HG03565 (cell line): Measurements from ENCODE around the gene SPTBN4.
"Not testable (repeated sequence)": the region's sequence is repeated elsewhere in the genome, so short reads cannot be mapped to it uniquely, and the experiment has no call there.

ENCODE experiments used
- ATAC-seq: cut with Tn5 transposase; IDR thresholded peaks from one replicate; pipeline ENCODE4 v1.9.1; 2021; ENCODE audit warnings: mild to moderate bottlenecking, moderate library complexity; ENCODE audit not compliant: unreplicated experiment

Gene SPTBN4

GRCh38 chr19:40438284-40438683 is 28.5 kb upstream of the SPTBN4 start:
- ATAC-seq = no peak

GRCh38 chr19:40441719-40442253 is 25.0 kb upstream of the SPTBN4 start:
- no peak for ATAC-seq

GRCh38 chr19:40442328-40443130 is 24.3 kb upstream of the SPTBN4 start:
- no peak for ATAC-seq

GRCh38 chr19:40443131-40443999 is 23.4 kb upstream of the SPTBN4 start:
- ATAC-seq = peak; percentile 64

GRCh38 chr19:40444000-40444824 is 22.6 kb upstream of the SPTBN4 start, which contains the start of gene SERTAD3:
SERTAD3 (minus strand) TSS chr19:40444335; CDS start chr19:40442080, 2,255 bp downstream.
- peak; percentile 50 for ATAC-seq

GRCh38 chr19:40444825-40445312 is 21.9 kb upstream of the SPTBN4 start:
- no peak for ATAC-seq

- ATAC-seq = no peak
Measured at GRCh38 chr19:40445780-40446262, 21.0 kb upstream of the SPTBN4 start.

- ATAC-seq = no peak
Measured at GRCh38 chr19:40446263-40446784, 20.5 kb upstream of the SPTBN4 start.

GRCh38 chr19:40449506-40449905 is 17.3 kb upstream of the SPTBN4 start:
- ATAC-seq = no peak

- ATAC-seq = no peak
Measured at GRCh38 chr19:40450664-40451063, 16.1 kb upstream of the SPTBN4 start.

- ATAC-seq = no peak
Measured at GRCh38 chr19:40452016-40452415, 14.8 kb upstream of the SPTBN4 start.

GRCh38 chr19:40453151-40453735 is 13.6 kb upstream of the SPTBN4 start:
- ATAC-seq = no peak

- ATAC-seq = not testable (repeated sequence)
Measured at GRCh38 chr19:40453943-40454342, 12.9 kb upstream of the SPTBN4 start.

GRCh38 chr19:40457048-40457447 is 9.8 kb upstream of the SPTBN4 start:
- ATAC-seq = no peak

- no peak for ATAC-seq
Measured at GRCh38 chr19:40457953-40458596, 8.7 kb upstream of the SPTBN4 start.

- no peak for ATAC-seq
Measured at GRCh38 chr19:40458597-40458974, 8.2 kb upstream of the SPTBN4 start.

GRCh38 chr19:40460185-40460584 is 6.6 kb upstream of the SPTBN4 start:
- no peak for ATAC-seq

GRCh38 chr19:40461669-40462221 is 5.1 kb upstream of the SPTBN4 start:
- ATAC-seq = no peak

GRCh38 chr19:40463587-40464037 is 3.2 kb upstream of the SPTBN4 start:
- ATAC-seq = not testable (repeated sequence)
